H1 (cell line): ENCODE measurements around the gene CYYR1. TPM values are rescaled to one million over a fixed set of nuclear protein-coding genes. Genes with fewer than 3 reads are reported as not detected.

Experiments used
- CHD2 ChIP-seq: IDR thresholded peaks from 2 replicates; pipeline ENCODE4 v1.6.1; 2012; ENCODE audit warnings: low read length, improper control_type of control experiment
- E2F6 ChIP-seq: IDR thresholded peaks from 2 replicates; pipeline ENCODE4 v1.6.1; 2012; ENCODE audit warnings: inconsistent platforms
- GABPA ChIP-seq: IDR thresholded peaks from 2 replicates; pipeline ENCODE4 v1.6.1; 2011; ENCODE audit warnings: mild to moderate bottlenecking, low read length, moderate library complexity, borderline replicate concordance; ENCODE audit not compliant: insufficient read depth
- RFX5 ChIP-seq: IDR thresholded peaks from 2 replicates; pipeline ENCODE4 v1.6.1; 2011; ENCODE audit warnings: low read depth, low read length, improper control_type of control experiment, borderline replicate concordance
- SP4 ChIP-seq: IDR thresholded peaks from 2 replicates; pipeline ENCODE4 v1.6.1; 2012; ENCODE audit warnings: low read length, inconsistent platforms
- SUZ12 ChIP-seq: fragments of 200-600 bp; sonication (generic); IDR thresholded peaks from 2 replicates; pipeline ENCODE4 v1.6.1; 2012; ENCODE audit warnings: mild to moderate bottlenecking, inconsistent platforms, low read length, moderate library complexity, mixed read lengths
- polyA plus RNA-seq, 7 experiments: library from polyadenylated mRNA; depleted of rRNA in 3 of 7; stranded (reverse) in 5 of 7; unstranded in 2 of 7; fragments of >200 nt in 5 of 7; fragments of 200-250 nt in 2 of 7; gene quantifications; 1 replicate in 5 of 7; 2 replicates in 1 of 7; 4 replicates in 1 of 7; pipeline versions ENCODE4 v1.2.1 to v1.2.3, GENCODE V29; 2011 to 2013; ENCODE audit warnings: missing spikeins in 2 of 7, mixed read lengths in 2 of 7
- total RNA-seq: library from RNA; stranded (reverse); fragmentation: NEBNext Ultra II Directional; extraction: Animal tissue kit (Norgen Biotek cat#: 25700); gene quantifications from 2 replicates; pipeline ENCODE4 v1.2.1, GENCODE V29; 2021

The CYYR1 gene
- total and polyA plus RNA-seq, 2 of the 8 experiments (the other 6 are each of a cell fraction or from before 2014, with no cell fraction given): 12.2 to 37.9 TPM

GRCh38 chr21:26588446-26588845 is 15.4 kb upstream of the CYYR1 start (continued):
- TF ChIP-seq E2F6: no peak
- TF ChIP-seq SP4: no peak
- no peak for TF ChIP-seq CHD2
- TF ChIP-seq RFX5: no peak
- no peak for TF ChIP-seq GABPA
- TF ChIP-seq SUZ12: no peak
